ENCODE results near the gene AQP1.

AQP1 gene

DNA sequence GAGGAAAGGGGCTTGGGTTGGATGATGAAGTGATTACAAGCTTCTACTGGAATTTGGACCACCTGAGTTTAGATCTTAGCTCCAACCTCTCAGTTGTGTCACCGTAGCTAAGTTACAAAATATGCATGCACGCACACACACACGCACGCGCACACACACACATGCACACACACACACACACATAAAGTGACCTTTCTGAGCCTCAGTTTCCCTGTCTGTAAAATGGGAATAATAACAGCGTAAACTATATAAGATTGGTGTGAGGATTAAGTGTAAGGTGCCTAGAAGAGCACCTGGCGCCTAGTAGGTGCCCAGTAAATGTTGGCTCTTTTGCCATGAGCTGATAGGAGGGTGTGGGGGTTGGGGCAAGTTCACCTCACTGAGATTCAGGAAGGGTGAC is 12.6 kb upstream of the AQP1 start:
- DNase-seq (ENCODE audit: low read depth), result no peak
- TF ChIP-seq, protein P1, sequence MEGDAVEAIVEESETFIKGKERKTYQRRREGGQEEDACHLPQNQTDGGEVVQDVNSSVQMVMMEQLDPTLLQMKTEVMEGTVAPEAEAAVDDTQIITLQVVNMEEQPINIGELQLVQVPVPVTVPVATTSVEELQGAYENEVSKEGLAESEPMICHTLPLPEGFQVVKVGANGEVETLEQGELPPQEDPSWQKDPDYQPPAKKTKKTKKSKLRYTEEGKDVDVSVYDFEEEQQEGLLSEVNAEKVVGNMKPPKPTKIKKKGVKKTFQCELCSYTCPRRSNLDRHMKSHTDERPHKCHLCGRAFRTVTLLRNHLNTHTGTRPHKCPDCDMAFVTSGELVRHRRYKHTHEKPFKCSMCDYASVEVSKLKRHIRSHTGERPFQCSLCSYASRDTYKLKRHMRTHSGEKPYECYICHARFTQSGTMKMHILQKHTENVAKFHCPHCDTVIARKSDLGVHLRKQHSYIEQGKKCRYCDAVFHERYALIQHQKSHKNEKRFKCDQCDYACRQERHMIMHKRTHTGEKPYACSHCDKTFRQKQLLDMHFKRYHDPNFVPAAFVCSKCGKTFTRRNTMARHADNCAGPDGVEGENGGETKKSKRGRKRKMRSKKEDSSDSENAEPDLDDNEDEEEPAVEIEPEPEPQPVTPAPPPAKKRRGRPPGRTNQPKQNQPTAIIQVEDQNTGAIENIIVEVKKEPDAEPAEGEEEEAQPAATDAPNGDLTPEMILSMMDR (conservative IDR thresholded peaks at IDR 0.05; ENCODE audit: low read depth, low read length), result no peak
- no peak overlapping the region for H3K4me3 ChIP-seq (ENCODE audit: low read length)

DNA sequence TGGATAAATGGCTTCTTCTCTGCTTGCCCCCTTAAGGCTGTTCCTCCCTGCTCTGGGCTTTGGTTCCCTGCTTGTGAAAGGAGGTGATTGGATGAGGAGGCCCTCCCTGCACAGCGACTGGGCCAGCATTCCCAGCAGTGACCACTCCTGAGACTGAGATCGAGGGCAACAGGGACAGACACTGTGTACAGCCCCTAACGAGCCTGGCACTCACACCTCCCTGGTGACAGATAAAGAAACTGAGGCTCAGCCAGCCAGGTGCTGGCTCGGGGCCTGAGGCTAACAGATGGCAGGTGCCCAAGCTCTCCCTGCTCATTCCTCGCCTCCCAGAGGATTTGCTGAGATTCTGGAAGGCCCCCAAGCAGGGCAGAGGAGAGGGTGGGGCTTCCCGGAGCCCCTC is 12.0 kb upstream of the AQP1 start:
- DNase-seq (ENCODE audit: low read depth), result no peak
- TF ChIP-seq, protein P1 (conservative IDR thresholded peaks at IDR 0.05; ENCODE audit: low read depth, low read length), result no peak
- H3K4me3 ChIP-seq (ENCODE audit: low read length), result no peak overlapping the region

DNA sequence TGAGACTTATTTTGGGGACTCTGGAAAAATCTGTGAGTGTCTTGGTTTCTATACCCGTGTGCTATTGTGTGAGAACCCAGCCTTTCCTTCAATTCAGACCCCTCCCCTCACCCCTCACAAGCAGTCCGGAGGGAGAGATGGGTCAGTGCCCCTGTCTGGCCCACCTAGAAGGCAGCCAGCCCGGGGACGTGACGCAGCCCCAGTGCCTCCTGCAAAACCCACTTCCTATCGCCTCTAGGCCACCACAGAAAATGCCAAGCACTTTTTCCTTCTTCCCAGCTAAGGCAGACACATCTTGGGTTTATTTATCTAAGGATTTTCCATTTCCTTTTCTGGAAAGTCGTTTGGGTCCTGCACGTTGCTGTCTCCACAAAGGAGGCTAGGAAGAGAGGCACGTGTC is 11.6 kb upstream of the AQP1 start:
- DNase-seq (ENCODE audit: low read depth), result no peak
- H3K4me3 ChIP-seq (ENCODE audit: low read length), result no peak overlapping the region
- TF ChIP-seq, protein P1 (conservative IDR thresholded peaks at IDR 0.05; ENCODE audit: low read depth, low read length), result no peak

DNA sequence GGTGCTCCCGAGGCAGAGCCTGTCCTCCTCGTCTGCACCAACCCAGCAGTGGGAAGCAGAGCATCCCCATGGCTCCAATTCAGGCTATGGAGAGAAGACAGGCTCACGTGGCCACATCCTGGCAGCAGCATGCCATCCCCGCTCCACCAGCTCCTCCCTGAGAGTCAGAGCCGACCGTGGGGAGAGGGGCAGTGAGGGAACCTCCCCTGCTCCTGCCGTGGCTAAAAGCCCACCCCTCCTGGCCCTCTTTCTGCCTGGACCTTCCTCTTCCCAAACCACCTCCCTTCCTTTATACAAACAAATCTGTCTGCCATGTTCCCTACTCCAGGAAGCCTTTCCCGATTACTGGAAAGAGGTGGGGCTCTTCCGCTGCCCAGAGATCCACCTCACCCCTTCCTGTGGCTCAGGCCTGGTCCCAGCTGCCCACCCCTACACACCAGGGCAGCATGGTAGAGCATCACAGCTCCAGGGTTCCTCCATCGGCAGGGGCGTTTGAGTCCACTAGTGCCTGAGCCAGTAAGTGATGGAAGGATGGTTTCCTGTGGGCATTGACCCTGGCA is 10.8 kb upstream of the AQP1 start:
- TF ChIP-seq, protein P1 (conservative IDR thresholded peaks at IDR 0.05; ENCODE audit: low read depth, low read length), result no peak
- no peak overlapping the region for H3K4me3 ChIP-seq (ENCODE audit: low read length)
- no peak for DNase-seq (ENCODE audit: low read depth)

DNA sequence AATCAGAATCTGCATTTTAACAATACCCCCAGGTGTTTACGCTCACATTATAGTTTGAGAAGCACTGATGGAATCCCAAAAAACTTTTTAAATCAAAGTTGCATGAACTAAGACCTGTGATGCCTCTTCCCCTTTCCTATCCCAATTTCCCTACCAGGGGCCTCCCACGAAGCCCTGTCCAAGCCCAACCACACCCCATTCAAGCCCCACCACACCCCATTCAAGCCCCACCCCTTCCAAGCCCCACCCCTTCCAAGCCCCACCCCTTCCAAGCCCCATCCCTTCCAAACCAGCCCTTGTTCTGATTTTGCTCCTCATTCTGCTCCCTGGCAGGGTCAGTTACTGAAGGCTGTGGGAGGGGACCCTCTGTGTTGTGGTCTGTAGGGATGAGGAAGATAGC is 9.8 kb upstream of the AQP1 start:
- TF ChIP-seq, protein P1 (conservative IDR thresholded peaks at IDR 0.05; ENCODE audit: low read depth, low read length), result no peak
- no peak for DNase-seq (ENCODE audit: low read depth)
- no peak overlapping the region for H3K4me3 ChIP-seq (ENCODE audit: low read length)

DNA sequence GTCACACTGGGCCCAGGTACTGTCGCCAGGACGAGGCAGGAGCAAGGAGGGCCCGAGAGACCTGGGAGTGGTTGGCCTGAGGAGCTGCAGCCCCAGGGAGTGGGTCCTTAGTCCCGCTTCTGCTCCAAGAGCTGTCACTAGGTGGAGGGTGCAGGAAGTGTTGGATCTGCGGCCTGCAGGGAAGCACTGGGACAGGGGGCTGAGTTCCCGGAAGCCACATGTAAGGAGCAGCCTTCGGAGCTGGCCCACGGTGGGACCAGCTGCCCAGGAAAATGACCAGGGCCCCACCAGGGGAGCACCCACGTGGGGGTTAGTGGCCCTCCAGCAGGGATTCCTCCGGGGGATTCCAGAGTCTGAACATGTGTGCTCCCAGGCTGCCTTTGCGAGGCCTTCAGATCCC is 9.2 kb upstream of the AQP1 start:
- TF ChIP-seq, protein P1 (conservative IDR thresholded peaks at IDR 0.05; ENCODE audit: low read depth, low read length), result no peak
- H3K4me3 ChIP-seq (ENCODE audit: low read length), result no peak overlapping the region
- no peak for DNase-seq (ENCODE audit: low read depth)

DNA sequence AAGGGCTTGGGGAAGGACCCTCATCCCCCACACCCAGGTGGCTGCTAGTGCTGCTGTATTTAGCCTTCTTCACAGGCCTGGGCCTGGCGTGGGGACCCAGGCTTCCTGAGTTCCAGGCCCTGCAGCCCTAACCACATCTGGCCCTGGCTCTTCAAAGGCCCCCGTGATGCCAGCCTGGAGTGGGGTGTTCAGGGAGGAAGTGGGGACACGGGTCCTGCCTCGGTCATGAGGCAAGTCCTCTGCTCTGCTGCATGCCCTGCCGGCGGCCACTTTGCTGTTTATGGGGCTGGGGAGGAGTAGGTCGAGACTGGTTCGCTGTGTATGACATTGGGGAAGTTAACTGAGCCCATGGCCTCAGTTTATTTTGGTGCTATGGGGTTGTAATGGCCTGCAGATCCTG is 8.5 kb upstream of the AQP1 start:
- DNase-seq (ENCODE audit: low read depth), result no peak
- no peak overlapping the region for H3K4me3 ChIP-seq (ENCODE audit: low read length)
- TF ChIP-seq, protein P1 (conservative IDR thresholded peaks at IDR 0.05; ENCODE audit: low read depth, low read length), result no peak

Data from retinal pigment epithelial cell (primary cell).